Measurements from ENCODE around the gene DNAJB9.

DNA sequence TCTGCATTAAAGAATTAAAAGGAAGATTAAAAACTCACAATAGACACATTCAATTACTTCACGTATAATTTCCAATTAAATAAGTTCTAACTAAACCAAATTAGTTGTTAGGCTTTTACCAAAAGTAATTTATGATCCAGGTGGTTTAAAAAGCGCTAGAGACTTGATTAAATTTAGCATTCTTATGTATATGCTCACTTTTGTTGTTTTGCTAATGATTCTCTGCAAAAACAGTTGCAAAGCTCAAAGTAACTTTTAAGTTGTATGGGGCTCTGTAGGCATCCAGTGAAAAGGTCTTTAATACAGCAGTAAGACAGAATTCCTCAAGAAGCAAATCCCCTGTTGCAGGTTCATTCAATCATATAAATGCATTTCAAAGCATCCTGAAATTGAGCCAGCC is 28.2 kb upstream of the DNAJB9 start:
- TF ChIP-seq, protein P1, sequence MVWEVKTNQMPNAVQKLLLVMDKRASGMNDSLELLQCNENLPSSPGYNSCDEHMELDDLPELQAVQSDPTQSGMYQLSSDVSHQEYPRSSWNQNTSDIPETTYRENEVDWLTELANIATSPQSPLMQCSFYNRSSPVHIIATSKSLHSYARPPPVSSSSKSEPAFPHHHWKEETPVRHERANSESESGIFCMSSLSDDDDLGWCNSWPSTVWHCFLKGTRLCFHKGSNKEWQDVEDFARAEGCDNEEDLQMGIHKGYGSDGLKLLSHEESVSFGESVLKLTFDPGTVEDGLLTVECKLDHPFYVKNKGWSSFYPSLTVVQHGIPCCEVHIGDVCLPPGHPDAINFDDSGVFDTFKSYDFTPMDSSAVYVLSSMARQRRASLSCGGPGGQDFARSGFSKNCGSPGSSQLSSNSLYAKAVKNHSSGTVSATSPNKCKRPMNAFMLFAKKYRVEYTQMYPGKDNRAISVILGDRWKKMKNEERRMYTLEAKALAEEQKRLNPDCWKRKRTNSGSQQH (CRISPR knock-in tag; IDR thresholded peaks at IDR 0.05; ENCODE audit: low read depth): no peak
- no peak for TF ChIP-seq XBP1 (CRISPR knock-in tag; IDR thresholded peaks at IDR 0.05)
